Stomach (tissue), 4 donors: ENCODE data around the gene BCCIP.

ENCODE experiments used
- POLR2A ChIP-seq, 4 donors: fragments of 450-650 bp; IDR thresholded peaks; one replicate each; pipeline ENCODE4 v1.6.1; 2016; ENCODE audit warnings: antibody characterized with exemption in 4 of 4, control low read depth in 2 of 4, mild to moderate bottlenecking in 1 of 4, moderate library complexity in 1 of 4
- POLR2AphosphoS5 ChIP-seq, 3 donors: sonication (generic); formaldehyde crosslinking; IDR thresholded peaks; one replicate each; pipeline ENCODE4 v1.6.1; 2016; ENCODE audit warnings: antibody characterized with exemption in 3 of 3
- TF ChIP-seq, protein P1 (sequence below), 7 experiments: fragments of 450-650 bp in 4 of 7; fragments of 200-600 bp in 3 of 7; sonication (generic) in 3 of 7; IDR thresholded peaks; one replicate each; pipeline ENCODE4 v1.5.1; 2016 to 2019; ENCODE audit warnings: antibody characterized with exemption in 7 of 7, control low read depth in 2 of 7, mild to moderate bottlenecking in 1 of 7

DNA sequence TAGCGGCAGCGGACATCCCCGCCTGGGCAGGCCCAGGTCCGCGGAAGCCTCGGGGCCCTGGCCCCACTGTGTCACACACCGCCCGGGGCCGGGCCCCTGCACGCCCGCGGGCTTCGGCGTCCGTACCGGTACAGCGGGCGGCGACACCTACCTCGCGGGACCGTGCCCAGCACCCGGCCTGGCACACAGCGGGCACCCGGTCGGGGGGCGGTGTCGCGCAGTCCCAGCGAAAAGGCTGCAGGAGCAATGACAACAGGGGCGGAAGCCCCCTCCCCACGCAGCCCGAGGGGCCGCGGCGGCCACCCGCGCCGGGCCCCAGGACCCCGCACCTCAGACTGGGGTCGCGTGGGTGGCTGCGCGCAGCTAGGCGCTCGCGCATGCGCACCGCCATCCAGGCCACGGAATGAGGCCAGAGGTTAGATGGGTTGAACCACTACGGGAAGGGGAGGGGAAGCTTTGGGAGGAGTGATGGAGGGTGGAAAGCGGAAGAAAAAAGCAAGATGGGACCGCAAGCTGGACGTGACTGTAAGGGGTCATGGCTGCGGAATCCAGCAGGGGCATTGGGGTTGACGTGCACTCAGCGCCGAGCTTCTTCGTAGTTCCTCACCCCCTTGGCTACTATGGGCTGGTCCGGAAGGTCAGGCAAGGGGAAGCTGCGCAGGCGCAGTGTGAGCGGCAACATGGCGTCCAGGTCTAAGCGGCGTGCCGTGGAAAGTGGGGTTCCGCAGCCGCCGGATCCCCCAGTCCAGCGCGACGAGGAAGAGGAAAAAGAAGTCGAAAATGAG, at the start of gene BCCIP, which contains the start of gene UROS:
- TF ChIP-seq, protein P1, sequence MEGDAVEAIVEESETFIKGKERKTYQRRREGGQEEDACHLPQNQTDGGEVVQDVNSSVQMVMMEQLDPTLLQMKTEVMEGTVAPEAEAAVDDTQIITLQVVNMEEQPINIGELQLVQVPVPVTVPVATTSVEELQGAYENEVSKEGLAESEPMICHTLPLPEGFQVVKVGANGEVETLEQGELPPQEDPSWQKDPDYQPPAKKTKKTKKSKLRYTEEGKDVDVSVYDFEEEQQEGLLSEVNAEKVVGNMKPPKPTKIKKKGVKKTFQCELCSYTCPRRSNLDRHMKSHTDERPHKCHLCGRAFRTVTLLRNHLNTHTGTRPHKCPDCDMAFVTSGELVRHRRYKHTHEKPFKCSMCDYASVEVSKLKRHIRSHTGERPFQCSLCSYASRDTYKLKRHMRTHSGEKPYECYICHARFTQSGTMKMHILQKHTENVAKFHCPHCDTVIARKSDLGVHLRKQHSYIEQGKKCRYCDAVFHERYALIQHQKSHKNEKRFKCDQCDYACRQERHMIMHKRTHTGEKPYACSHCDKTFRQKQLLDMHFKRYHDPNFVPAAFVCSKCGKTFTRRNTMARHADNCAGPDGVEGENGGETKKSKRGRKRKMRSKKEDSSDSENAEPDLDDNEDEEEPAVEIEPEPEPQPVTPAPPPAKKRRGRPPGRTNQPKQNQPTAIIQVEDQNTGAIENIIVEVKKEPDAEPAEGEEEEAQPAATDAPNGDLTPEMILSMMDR (IDR thresholded peaks at IDR 0.05), result peak in 1 of 7 experiments; percentile 21
- no peak for TF ChIP-seq POLR2A (IDR thresholded peaks at IDR 0.05)
- TF ChIP-seq POLR2AphosphoS5 (IDR thresholded peaks at IDR 0.05), result peak; percentile 35 to 86 (median 73)
